HG03045 (cell line): ENCODE measurements around the gene GRM4.
"Not testable (repeated sequence)": the region's sequence is repeated elsewhere in the genome, so short reads cannot be mapped to it uniquely, and the experiment has no call there.

ENCODE experiments used
- ATAC-seq: cut with Tn5 transposase; IDR thresholded peaks from one replicate; pipeline ENCODE4 v1.9.1; 2021; ENCODE audit warnings: mild to moderate bottlenecking, moderate library complexity; ENCODE audit not compliant: unreplicated experiment

GRM4 gene

DNA sequence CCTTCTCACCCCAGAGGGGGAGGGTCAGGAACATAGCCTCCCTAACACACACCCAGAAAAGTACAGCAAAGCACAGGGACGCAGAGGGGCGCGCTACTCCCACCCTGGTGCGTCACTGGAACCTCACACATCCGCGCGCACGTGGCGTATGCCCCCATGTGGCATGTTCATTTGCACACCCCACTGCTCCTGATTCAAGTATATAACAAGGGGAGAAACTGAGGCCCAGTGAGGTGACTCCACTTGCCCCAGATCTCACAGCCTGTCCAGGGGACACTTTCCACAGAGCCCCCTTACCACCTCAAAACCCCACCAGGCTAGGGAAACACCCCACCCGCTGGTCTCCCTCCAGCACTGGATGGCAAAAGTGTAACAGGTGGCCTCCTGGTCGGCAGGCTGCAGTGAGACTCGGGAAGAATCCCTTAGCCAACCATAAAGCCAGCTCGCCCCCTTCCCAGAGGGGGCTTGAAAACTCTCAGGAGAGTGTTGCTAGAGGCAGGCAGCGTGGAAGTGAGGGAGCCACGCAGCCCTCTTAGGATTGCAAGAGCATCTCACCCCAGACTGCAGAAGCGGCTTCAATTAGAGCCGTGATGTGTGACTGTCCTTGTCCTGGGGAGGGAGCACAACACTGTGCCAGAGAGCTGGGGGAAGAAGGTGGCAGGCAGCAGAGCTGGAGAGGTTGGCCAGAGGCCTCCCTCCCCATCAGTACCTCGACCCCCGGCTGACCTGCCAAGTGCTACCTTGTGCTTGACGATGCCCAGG, at the start of gene GRM4:
TSS of gene GRM4 (minus strand) at position 67 of the 762 bp plus-strand sequence. CDS start 12,591 bp downstream, outside the sequence.
- ATAC-seq: no peak

DNA sequence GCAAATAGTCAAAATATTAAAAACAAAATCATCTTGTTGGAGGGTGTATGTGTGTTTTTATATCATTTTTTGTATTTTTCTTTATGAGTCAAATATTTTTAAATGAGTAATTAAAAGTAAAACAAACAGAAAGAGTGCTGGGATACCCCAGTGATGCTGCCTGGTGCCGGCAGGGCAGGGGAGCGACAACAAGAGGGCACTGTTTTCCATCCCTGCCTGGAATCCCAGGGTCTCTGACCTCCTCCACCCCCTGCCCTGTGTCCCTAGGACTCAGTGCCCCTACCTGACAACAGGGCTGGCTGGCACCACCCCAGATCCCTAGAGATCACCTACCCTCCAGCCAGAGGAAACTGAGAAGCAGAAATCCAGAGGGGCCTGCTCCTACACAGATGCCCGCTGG, 48.9 kb upstream of the GRM4 start:
- ATAC-seq: no peak

DNA sequence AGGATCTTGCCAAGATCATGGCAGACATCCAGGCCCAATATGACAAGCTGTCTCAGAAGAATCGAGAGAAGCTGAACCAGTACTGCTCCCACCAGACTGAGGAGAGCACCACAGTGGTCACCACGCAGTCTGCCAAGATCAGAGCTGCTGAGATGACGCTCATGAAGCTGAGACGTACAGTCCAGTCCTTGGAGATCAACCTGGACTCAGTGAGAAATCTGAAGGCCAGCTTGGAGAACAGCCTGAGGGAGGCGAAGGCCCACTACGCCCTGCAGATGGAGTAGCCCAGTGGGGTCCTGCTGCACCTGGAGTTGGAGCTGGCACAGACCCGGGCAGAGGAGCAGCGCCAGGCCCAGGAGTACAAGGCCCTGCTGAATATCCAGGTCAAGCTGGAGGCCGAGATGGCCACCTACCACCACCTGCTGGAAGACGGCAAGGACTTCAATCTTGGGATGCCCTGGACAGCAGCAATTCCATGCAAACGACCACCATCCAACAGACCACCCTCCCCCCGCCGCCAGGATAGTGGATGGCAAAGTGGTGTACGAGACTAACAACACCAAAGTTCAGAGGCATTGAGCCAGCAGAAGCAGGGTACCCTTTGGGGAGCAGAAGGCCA, 44.7 kb upstream of the GRM4 start:
- ATAC-seq: no peak

DNA sequence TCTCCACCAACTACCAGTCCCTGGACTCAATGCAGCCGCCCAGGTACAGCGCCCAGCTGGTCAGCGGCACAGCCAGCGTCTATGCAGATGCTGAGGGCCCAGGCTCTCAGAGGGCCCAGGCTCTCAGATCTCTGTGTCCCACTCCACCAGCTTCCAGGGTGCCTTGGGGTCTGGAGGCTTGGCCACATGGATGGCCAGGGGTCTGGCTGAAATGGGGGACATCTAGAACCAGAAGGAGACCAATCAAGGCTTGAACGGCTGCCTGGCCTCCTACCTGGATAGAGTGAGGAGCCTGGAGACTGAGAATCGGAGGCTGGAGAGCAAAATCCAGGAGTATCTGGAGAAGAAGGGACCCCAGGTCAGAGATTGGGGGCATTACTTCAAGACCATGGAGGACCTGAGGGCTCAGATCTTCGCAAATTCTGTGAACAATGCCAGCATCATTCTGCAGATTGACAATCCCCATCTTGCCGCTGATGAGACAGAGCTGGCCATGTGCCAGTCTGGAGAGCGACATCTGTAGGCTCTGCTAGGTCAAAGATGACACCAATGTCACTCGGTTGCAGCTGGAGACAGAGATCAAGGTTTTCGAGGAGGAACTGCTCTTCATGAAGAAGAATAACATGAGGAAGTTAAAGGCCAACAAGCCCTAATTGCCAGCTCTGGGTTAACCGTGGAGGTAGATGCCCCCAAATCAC, 44.1 kb upstream of the GRM4 start:
- no peak for ATAC-seq

DNA sequence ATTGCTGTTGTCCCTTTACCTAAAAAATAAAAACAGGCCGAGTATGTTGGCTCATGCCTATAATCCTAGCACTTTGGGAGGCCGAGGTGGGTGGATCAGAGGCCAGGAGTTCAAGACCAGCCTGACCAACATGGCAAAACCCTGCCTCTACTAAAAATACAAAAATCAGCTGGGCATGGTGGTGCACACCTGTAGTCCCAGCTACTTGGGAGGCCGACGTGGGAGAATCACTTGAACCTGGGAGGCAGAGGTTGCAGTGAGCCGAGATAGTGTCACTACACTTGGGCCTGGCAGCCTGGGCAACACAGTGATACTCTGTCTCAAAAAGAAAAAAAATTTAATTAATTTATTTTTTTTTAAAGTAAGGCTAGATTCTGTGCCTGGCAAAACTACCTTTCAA, 38.8 kb upstream of the GRM4 start:
- not testable (repeated sequence) for ATAC-seq

DNA sequence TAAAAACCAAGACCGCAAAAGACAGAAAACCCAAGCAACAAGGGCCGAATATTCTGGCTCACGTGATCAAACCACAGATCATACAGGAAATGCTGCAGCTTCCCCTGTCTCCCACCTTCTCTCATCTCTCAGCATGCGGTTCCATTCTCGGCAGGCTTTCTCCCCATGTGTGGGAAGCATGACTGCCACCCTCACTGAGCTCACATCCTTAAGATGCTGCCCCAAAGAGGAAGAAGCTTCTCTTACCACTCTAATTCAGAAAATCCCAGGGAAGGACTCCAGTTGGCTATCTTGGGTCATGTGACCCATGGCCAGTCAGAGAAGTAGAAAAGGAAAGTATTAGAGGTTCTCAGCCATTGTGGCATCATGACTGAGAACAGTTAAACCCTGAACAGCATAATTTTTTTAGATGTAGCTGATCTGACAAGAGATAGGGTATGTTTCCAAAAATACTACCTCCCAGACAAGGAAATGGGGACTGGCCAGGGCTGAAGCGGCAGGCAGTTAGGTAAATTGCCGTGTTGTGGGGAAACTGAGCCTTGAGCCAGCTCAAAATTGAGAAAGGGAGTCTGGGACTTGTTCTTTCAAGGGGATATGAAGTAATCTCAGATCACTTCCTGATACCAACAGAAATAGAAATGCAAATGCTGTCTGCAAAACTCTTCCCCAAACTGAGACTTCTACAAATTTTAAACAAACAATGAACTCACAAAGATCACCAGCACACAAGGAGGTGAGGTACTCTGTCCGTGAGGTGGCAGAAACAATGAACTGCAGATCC, 37.1 kb upstream of the GRM4 start:
- no peak for ATAC-seq

DNA sequence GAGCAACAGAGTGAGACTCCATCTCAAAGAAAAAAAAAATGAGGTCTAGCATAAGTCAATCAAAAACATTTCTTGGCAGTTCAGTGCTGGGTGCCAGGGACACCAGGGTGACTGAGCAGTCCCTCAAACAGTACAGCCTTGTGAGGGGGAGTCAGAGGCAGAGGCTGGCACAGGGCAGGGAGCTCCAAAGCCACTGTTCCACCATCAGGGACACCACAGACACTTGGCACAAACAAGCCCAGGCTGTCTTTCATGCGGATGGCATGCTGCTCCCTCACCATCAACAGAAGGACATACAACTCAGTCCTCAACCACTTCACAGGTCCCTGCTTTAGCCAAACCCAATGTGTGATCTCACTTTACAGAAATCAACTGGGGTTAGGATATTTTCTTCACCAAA, 36.0 kb upstream of the GRM4 start:
- ATAC-seq: no peak

DNA sequence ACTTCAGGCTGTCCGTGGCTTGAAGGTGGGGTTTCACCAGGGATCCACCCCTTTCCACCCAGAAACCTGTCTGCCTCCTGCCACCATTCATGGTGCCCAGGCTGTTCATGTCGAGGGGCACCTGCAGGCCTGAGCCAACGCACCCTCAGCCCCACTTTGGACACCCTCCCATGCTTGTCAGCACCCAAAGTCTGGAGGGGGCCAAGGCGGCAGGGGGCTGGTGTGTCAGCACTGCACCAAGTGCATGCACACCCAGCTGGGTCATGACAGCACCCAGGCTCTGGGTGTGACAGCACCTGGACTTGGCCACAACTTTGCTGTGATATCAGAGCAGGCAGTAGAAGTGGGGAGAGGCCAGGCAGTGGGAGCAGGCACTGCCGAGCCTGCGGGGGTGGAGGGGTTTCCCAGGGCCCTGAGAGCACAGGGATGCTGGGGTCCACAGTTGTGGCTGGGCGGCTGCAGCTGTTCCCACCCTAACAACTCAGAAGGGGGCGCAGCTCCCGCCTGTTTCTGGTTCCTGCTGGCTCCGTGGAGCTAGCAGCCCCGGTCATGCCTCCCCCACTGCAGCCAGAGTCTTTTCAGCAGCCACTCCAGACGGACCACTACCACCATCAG, 33.3 kb upstream of the GRM4 start:
- ATAC-seq: no peak

DNA sequence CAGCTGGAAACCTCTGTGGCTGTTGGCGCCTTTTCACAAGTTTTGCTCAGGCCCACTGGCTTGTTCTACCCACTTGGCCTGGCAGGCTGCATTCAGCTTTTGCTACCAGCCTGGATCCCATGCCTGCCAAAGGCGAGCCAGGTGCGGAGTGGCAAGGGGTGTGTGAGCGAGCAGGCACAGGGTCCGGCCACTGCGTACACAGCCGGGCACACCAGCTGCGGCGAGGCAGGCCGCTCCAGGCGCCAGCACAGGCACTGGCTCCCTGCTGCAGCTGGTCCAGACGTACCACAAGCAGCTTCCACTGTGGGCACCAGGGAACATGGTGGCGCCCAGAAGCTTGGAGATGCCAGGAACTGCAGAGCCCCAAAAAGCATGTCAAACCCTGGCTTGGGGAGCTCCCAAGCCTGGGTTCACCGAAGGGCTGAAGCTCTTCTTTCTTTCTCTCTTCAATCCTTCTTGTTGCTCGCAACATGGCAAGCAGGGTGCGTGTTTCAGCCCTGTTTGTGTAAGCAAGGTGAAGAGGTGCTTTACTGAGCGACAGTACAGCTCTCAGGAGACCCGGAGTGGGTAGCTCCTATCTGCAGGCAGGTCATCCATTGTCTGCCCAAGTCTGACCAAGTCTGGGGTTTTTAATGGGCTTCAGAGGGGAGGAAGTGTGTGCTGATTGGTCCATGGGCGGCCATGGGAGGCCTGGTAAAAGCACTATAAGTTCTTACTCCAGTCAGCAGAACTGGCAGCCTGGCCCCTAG, 32.6 kb upstream of the GRM4 start:
- ATAC-seq: no peak

DNA sequence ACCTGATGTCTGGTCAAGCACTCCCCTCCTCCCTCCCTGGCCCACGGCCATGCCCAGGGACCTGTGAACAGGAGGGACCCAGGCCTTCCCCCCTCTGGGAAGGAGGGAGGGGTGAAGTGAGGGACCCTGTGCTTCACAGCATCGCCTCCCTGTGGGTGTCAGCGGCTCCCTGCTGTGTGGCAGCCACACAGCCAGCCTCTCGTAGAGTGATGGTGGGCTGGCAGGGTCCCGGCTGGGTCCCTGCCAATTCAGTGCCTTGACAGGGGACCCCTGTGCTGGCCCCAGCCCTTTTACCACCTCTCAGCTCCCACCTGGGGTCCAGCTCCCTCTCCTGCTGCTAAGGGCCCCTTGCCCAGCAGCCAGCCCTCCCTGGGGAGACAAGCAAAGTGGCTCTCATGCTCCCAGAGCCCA, 31.3 kb upstream of the GRM4 start:
- ATAC-seq: no peak

DNA sequence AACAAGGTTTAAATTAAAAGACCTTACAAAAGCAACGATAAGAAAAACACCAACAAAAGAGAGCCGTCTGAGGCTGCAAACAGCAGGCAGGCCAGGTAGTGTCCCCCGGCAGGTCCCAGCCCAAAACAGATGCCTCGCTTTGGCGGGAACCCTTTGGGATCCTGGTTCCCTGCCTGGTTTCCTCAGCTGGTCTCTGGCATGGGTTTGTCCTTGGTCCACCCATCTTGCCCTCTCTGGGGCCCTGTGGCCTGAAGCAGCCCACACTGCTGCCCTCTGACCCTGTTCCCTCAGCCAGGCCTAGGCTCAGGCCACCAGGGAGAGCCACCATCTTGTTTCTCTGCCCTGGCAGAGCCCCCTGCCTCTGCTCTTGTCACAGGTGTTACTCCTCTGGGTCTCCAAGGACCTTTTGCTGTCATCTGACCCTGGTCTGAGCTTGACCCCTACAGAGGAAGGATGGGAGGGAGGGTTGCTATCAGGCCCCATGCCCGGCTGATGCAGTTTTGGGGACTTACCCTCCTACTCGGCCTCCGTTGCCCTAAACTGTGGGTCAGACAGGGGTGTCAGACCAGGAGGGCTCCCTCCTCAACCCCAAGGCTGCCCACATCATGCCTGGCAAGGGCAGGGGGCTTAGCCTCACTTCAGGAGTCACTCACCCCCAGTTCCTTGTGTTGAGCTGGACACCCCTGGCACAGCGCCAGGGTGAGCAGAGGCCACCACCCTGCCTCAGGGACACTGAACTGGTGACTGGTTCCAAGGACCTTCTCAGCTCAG, 30.6 kb upstream of the GRM4 start:
- ATAC-seq: no peak

DNA sequence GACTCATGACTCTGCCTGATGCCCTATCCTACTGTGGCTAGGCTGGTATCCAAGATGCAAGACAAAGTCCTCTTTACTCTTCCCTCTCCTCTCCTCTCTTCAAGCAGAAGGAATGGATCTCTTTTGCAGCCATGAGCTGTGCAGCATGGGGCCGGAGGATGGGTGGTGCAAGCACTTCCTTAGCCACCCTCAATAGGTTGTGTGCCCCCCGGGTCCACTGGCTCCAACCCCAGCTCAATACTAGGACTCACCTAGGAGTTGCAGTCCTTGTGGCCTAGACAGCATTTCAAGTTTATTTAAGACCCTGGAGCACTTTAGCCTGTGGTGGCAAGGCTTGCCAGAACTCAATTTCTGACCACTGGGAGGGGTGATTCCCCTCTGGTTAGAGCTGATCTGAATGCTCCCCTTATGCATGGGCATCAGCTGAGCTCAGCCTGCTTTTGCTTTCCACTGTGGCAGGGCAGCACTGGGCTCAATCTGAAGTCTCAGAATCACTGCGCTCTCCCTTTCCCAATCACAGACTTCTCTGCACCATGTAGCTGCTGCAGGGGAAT, 29.0 kb upstream of the GRM4 start:
- ATAC-seq: no peak

DNA sequence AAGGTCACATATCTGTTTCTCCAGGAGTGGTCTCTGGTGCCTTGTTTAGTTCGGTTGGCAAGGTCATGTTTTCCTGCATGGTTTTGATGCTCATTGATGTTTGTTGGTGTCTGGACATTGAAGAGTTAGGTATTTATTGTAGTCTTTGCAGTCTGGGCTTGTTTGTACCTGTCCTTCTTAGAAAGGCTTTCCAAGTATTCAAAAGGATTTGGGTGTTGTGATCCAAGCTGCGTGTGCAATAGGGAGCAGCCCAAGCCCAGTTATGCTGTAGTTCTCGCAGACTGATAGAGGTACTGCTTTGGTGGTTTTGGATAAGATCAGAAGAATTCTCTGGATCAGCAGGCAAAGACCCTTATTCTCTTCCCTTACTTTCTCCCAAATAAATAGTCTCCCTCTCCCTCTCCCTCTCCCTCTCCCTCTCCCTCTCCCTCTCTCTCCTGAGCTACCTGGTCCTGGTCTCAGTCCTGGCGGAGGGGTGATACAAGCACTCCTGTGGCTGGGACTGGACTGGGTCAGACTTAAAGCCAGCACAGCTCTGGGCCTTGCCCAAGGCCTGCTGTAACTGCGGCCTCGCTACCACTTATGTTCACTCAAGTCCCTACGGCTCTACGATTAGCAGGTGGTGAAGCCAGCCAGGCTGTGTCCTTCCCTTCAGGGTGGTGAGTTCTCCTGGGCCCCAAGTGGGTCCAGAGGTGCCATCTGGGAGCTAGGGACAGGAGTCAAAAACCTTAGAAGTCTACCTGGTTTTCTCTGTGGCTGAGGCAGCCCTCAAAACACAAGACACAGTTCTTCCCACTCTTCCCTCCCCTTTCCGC, 27.3 kb upstream of the GRM4 start:
- no peak for ATAC-seq

DNA sequence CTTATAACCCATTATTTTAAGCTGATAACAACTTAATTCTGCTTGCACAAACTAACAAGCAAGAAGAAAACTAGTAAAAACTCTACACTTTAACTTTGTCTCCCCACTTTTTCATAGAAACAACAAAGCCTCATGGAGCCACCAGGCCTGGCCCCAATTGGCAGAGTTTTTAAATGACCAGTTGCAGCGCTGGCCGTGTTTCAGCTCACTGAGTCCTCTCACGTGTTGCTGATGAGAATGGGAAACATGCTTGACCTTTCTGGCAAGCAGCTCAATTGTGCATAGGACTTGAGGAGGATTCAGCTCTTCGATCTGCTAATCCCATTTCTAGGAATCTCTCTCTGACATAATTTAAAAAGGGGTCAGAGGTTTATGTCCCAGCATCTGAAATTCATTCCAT, 24.5 kb upstream of the GRM4 start:
- ATAC-seq: no peak

DNA sequence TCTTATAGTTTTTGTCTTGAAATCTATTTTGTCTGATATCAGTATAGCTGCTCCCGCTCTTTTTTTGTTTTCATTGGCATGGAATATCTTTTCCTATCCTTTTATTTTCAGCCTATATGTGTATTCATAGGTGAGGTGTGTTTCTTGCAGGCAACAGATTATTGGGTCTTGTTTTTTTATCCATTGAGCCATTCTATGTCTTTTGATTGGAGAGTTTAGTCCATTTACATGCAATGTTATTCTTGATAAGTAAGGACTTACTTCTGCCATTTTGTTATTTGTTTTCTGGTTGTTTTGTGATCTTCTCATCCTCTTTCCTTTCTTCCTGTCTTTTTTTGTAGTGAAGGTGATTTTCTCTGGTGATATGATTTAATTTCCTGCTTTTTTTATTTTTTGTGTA, 24.0 kb upstream of the GRM4 start:
- no peak for ATAC-seq

DNA sequence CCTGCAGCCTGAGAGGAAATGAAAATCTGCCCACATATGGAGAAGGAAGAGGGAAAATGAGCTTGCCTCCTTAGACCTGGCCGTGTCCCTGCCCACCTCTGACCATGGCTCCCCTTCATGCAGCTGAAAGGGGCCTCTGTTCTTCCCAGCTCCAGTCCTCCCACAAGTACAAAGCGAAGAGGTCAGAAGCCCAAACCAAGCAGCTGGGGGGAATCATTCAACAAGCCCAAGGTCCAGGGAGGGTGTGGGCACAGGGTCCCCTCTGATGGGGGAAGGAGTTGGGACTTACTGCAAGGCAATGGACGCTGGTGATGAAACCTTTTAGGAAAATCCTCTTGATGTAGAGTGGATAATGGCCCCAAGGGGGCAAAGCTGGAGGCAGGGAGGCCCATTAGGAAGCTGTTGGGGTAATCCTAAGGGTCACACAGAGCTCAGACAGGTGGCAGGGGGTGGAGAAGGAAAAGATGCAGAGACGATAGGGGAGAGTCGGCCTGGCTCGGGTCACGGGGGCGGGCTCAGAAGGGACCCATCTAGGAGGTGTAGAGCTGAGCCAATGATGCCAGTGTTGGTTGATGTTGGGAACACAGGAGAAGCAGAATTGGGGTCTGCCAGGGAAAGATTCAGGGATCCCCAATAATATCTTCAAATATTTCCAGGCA, 16.1 kb upstream of the GRM4 start:
- ATAC-seq: no peak

DNA sequence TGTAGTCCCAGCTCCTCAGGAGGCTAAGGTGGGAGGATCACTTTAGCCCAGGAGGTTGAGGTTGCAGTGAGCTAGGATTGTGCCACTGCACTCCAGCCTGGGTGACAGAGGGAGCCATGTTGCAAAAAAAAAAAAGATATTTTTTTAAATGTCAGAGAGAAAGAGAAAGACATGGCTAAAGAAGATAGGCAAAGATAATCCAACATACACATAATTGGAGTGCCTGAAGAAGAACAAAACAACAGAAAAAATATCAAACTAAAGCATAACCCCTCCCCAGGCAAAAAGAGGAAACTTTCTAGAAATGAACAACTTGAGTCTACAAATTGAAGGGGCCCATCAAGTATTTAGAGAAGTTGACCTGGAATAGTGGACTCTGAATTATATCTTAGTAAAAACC, 14.0 kb upstream of the GRM4 start:
- ATAC-seq: no peak

DNA sequence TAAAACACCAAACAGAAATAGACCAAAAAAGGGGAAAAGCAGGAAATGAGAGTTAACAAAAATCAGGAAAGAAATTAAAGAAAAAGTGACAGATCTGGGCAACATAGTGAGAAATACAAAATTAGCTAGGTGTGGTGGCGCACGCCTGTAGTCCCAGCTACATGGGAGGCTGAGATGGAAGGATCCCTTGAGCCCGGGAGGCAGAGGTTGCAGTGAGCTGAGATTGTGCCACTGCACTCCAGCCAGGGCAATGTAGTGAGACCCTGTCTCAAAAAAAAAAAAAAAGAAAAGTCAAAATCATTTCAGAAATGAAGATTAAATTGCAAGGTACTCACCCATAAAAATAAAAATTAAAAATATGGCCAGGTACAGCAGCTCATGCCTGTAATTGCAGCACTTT, 13.0 kb upstream of the GRM4 start:
- ATAC-seq: no peak
